ENCODE data around the gene OR7G2.

Gene OR7G2

GRCh38 chr19:9107375-9107774, at the start of gene OR7G2:
Gene OR7G2, minus strand, starts transcription at chr19:9107475. Its CDS starts 4,232 bp downstream, at chr19:9103243.
- no peak within 1 kb of the TSS for H3K4me3 ChIP-seq (replicated peaks in 1 of 2; ENCODE audit: low read depth in 2 of 2, low read length in 2 of 2)
- DNase-seq (ENCODE audit: low read depth in 2 of 2) = no peak
- TF ChIP-seq CTCF (IDR thresholded peaks at IDR 0.05; ENCODE audit: low read depth, low read length) = no peak

GRCh38 chr19:9156304-9156703, 49.0 kb upstream of the OR7G2 start:
- DNase-seq (ENCODE audit: low read depth in 2 of 2) = no peak
- TF ChIP-seq CTCF (IDR thresholded peaks at IDR 0.05; ENCODE audit: low read depth, low read length) = no peak
- no peak overlapping the region for H3K4me3 ChIP-seq (replicated peaks in 1 of 2; ENCODE audit: low read depth in 2 of 2, low read length in 2 of 2)

GRCh38 chr19:9155591-9155990, 48.3 kb upstream of the OR7G2 start:
- no peak overlapping the region for H3K4me3 ChIP-seq (replicated peaks in 1 of 2; ENCODE audit: low read depth in 2 of 2, low read length in 2 of 2)
- TF ChIP-seq CTCF (IDR thresholded peaks at IDR 0.05; ENCODE audit: low read depth, low read length) = no peak
- no peak for DNase-seq (ENCODE audit: low read depth in 2 of 2)

- no peak for DNase-seq (ENCODE audit: low read depth in 2 of 2)
- TF ChIP-seq CTCF (IDR thresholded peaks at IDR 0.05; ENCODE audit: low read depth, low read length) = no peak
- H3K4me3 ChIP-seq (replicated peaks in 1 of 2; ENCODE audit: low read depth in 2 of 2, low read length in 2 of 2) = no peak overlapping the region
Measured at GRCh38 chr19:9151367-9151766, 44.1 kb upstream of the OR7G2 start.

- H3K4me3 ChIP-seq (replicated peaks in 1 of 2; ENCODE audit: low read depth in 2 of 2, low read length in 2 of 2) = no peak overlapping the region
- no peak for DNase-seq (ENCODE audit: low read depth in 2 of 2)
- no peak for TF ChIP-seq CTCF (IDR thresholded peaks at IDR 0.05; ENCODE audit: low read depth, low read length)
Measured at GRCh38 chr19:9150650-9151049, 43.4 kb upstream of the OR7G2 start.

GRCh38 chr19:9149997-9150396, 42.7 kb upstream of the OR7G2 start:
- DNase-seq (ENCODE audit: low read depth in 2 of 2) = no peak
- no peak for TF ChIP-seq CTCF (IDR thresholded peaks at IDR 0.05; ENCODE audit: low read depth, low read length)
- no peak overlapping the region for H3K4me3 ChIP-seq (replicated peaks in 1 of 2; ENCODE audit: low read depth in 2 of 2, low read length in 2 of 2)

GRCh38 chr19:9148697-9149096, 41.4 kb upstream of the OR7G2 start:
- no peak for TF ChIP-seq CTCF (IDR thresholded peaks at IDR 0.05; ENCODE audit: low read depth, low read length)
- DNase-seq (ENCODE audit: low read depth in 2 of 2) = no peak

More at GRCh38 chr19:9148697-9149096, 41.4 kb upstream of the OR7G2 start:
- no peak overlapping the region for H3K4me3 ChIP-seq (replicated peaks in 1 of 2; ENCODE audit: low read depth in 2 of 2, low read length in 2 of 2)
